CD1c-positive myeloid dendritic cell (primary cell): Measurements from ENCODE around the gene TPO.
A peak's percentile ranks its signal among the peaks of the same experiment; 100 is the strongest.

Experiments used
- DNase-seq: peaks from one replicate; pipeline ENCODE4 v3.0.0-alpha.2; 2016; ENCODE audit errors: extremely low spot score

TPO gene

DNA sequence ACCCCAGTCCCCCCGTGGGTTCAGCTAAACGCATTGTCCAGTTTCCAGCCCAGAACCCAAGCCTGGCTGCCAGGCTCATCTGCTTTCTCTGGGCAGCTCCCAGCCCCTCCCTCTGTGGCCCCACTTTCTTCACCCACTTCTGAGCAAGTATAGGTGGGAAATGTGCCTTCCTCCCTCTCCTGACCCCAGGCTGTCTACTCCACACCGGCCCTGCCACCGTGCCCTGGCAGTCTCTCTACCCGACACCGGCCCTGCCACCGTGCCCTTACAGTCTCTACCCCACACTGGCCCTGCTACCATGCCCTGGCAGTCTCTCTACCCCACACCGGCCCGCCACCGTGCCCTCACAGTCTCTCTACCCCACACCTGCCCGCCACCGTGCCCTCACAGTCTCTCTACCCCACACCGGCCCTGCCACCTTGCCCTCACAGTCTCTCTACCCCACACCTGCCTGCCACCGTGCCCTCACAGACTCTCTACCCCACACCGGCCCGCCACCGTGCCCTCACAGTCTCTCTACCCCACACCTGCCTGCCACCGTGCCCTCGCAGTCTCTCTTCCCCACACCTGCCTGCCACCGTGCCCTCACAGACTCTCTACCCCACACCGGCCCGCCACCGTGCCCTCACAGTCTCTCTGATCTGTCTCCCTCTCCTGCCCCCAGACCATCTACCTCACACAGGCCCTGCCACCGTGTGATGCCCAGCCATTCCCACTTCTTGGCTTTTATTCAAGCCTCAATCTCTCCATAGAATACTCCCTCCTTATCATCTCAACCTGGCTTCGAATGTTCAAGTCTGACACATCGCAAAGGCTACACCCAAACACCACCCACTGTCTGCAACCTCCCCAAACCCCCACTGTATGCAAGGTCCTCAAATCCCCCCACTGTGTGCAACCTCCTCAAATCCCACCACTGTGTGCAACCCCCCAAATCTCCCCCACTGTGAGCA is 108.9 kb downstream of the TPO start:
- no peak for DNase-seq

- no peak for DNase-seq
These were observed 114.1 kb downstream of the TPO start for GRCh38 chr2:1527153-1527992.

GRCh38 chr2:1528273-1529064 is 115.2 kb downstream of the TPO start:
- no peak for DNase-seq

- no peak for DNase-seq
These were observed 125.4 kb downstream of the TPO start for GRCh38 chr2:1538663-1539062.

GRCh38 chr2:1539441-1539840 is 126.2 kb downstream of the TPO start:
- DNase-seq = no peak

- DNase-seq = no peak
These were observed 126.7 kb downstream of the TPO start for GRCh38 chr2:1539973-1540372.

DNA sequence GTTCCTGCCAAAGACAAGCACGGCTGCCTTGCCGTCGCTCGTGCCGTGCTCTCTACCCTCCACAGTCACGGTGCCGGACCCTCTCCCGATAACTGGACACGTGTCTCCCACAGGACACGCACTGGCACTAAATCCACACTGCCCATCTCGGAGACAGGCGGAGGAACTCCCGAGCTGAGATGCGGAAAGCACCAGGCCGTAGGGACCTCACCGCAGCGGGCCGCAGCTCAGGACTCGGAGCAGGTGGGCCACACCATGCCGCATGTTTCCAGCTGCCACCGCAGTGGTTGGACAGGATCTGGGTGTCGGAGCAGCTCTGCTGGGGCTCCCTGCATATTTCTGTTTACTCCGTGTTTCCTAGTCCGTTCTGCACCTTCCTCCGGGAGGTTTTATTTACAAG is 127.2 kb downstream of the TPO start:
- DNase-seq = no peak

DNA sequence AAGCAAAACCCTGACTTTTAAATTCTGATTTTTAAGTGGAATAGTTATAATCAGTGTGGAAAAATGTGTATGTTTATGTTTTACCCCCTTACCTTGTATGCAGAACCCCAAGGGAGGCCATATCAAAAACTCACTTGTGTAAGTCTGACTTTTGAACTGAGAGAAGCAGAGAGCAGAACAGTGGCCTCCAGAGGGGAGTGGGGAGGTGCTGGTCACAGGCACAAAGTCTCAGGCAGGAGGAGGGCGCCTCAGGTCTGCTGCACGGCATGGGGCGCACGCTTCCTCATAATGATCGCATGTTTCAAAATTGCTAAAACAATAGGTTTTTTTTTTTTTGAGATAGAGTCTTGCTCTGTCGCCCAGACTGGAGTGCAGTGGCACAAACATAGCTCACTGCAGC is 127.8 kb downstream of the TPO start:
- no peak for DNase-seq

DNA sequence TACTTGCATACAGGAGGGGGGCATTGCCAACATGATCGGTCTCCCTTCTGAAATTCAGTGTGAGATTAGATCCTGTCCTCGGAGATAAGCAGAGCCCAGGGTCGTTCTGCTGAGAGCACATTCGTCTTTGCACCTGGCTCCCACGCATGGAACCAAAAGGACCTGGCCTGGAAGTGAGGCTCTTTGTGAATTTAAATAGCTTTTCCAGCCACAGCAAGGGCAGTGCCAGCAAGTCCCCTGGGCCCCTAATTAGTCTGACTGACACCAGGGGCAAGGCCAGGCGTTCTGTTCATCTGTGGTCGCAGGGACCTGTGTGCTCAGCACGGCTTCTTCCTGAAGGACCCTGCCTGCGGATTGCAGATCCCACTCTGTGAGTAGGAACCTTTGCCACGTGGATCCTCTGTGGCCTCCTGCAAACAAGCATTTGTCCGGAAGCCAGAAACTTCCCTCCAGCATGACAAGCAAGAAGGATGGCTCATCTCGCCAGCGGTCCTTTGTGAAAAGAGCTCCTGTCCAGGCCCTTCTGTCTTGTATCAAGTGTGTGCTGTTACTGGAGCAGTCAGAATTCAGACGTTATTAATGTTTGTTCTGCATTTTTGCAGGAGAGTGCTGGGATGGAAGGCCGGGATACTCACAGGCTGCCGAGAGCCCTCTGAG is 128.7 kb downstream of the TPO start:
- DNase-seq = no peak

DNA sequence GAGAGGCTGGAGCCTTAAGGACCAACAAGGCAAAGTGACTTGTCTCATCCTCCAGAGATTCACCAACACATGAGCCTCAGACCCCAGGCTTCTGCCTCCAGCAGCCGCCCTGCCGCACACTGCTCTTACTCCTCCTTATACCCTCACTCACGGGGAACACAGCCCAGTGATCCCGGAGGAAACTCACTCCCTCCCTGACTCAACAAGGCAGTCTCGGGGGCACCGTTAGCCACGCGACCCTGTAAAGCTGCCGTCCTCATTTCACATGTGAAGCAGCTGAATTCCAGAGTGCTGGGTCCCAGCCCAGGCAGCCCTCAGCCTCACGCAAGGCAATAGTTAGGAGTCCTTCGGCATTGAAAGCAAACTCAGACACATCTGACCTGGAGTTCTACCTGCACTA is 129.7 kb downstream of the TPO start:
- no peak for DNase-seq

GRCh38 chr2:1543776-1544477 is 130.7 kb downstream of the TPO start:
- no peak for DNase-seq

DNA sequence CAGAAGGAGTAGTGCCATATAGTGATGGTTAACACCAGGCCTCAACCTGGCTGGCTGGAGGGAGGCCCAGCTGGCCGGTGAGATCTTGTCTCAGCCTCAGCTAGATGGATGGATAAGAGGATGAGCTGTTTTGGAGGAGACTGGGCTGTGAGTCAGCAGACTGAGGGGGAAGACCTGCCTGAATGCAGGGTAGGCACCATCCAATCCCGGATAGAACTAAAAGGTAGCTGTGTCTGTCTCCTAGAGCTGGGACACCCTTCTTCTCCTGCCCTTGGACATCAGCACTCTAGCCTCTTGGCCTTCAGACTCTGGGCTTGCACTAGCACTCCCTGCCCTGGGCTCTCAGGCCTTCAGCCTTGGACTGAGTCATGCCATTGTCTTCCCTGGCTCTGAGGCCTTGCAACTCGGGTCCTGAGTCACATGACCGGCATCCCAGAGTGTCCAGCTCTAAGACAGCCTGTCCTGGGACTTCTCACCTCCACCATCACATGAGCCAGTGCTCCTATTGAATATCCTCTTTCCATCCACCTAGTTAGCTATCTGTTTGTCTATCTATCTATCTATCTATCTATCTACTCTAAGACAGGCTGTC is 131.3 kb downstream of the TPO start:
- DNase-seq = no peak

DNA sequence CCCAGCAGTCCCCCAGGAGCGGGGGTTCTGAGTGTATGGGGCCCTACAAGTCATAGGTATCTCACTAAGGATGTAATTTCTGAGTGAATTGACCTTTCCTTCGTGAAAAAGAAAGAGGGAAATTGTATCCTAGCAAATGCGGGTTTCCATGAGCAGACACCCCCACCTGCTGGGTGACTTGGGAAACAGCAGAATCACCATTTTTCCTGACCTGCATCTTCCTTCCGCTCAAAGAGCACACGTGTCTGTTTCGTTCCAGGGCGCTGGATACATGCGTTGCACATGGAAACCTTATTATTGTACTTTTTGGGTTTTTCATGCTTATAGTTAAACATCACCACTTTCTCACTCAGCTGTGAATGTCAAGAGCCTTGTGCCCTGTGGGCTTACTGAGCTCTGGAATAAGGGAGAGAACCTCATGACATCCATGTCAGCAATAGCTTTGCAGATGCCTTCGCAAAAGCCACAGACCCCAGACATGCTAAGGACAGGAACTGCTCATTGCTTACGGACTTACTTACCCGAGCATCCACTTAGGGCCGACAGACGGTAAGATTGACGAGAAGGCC is 132.8 kb downstream of the TPO start:
- DNase-seq = peak; percentile 37

GRCh38 chr2:1546901-1547300 is 133.6 kb downstream of the TPO start:
- DNase-seq = no peak

DNA sequence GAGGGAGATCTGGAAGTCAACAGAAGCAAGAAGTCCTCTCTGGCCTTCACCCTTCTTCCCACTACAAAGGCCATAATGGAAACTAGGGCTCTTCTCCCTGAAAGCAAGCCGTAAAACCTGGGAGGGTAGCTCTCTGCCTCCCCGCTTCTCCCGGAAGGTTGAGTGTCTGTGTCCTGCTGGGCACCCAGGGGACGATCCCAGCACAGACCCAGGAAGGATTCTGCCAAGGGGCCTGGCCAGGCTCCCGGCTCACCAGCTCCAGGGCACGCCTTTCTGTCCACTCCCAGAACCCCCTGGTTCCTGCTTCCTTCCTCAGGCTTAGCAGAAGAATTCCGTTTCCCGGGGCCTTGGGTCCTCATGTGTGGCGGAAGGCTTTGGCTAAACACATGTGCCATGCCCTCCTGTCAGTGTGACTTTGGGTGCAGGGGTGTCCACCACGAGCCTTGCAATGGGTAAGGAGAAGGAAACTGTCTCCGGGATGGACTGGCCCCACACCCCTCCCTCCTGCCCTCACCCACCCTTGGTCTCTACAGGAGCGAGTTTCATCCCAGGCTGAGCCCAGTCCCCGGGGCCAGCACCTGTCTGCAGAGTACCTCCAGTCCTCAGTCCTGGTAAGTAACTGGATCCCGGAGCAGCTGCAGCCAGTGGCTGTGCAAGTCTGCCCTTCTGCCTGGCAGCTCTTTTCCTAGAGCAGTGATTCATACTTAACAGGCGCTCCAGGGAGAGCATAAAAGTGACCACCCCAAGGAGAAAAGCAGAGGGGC is 135.8 kb downstream of the TPO start:
- DNase-seq = no peak

DNA sequence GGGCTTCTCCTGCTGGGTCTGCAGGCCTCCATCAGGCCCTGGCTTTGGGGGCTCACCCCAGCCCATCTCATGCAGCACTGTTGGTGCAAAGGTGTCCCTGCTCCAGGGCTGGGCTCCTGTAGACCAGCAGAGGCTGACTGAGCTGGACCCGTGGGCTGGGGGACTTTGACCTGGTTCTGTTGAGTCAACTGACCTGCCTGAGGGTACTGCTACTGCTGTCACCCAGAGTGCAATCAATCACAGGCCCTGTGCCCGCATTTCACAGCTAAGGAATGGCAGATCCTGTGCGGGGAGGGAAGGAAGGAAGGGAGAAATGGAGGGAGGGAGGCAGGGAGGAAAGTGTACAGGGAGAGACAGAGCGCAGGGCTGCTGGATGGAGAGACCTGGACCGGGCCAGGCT is 136.8 kb downstream of the TPO start:
- DNase-seq = no peak

- peak; percentile 57 for DNase-seq
These were observed 137.5 kb downstream of the TPO start for GRCh38 chr2:1550658-1551316.

- DNase-seq = no peak
These were observed 138.6 kb downstream of the TPO start for GRCh38 chr2:1551905-1552304.

GRCh38 chr2:1552611-1553010 is 139.3 kb downstream of the TPO start:
- no peak for DNase-seq
